HS-5 (cell line): ENCODE measurements around the gene CTU2.
"Not testable (repeated sequence)": the region's sequence is repeated elsewhere in the genome, so short reads cannot be mapped to it uniquely, and the experiment has no call there.

Source experiments
- DNase-seq: peaks from one replicate; pipeline ENCODE4 v3.0.0-alpha.2; 2012; ENCODE audit warnings: low read depth

Gene CTU2

GRCh38 chr16:88706229-88706964 is at the start of gene CTU2, which contains the start of gene RNF166:
TSS of gene CTU2 (plus strand) at chr16:88706503. CDS start at chr16:88706531, 28 bp downstream.
TSS of gene RNF166 (minus strand) at chr16:88706408. CDS start at chr16:88706325, 83 bp downstream.
- DNase-seq = no peak

GRCh38 chr16:88657371-88657770 is 48.9 kb upstream of the CTU2 start:
- no peak for DNase-seq

GRCh38 chr16:88658714-88659113 is 47.6 kb upstream of the CTU2 start:
- DNase-seq = no peak

- DNase-seq = no peak
Measured at GRCh38 chr16:88659160-88659559, 47.1 kb upstream of the CTU2 start.

GRCh38 chr16:88661468-88661867 is 44.8 kb upstream of the CTU2 start:
- DNase-seq = no peak

GRCh38 chr16:88662222-88662842 is 44.0 kb upstream of the CTU2 start:
- DNase-seq = no peak

GRCh38 chr16:88662843-88663606 is 43.3 kb upstream of the CTU2 start, which contains the start of gene MVD:
TSS of gene MVD (minus strand) at chr16:88663091. CDS start at chr16:88663080, 11 bp downstream.
- peak; percentile 70 for DNase-seq

GRCh38 chr16:88665148-88665547 is 41.2 kb upstream of the CTU2 start:
- no peak for DNase-seq

- DNase-seq = no peak
Measured at GRCh38 chr16:88665570-88665969, 40.7 kb upstream of the CTU2 start.

GRCh38 chr16:88667461-88667860 is 38.8 kb upstream of the CTU2 start:
- no peak for DNase-seq

GRCh38 chr16:88669493-88669892 is 36.8 kb upstream of the CTU2 start:
- not testable (repeated sequence) for DNase-seq

GRCh38 chr16:88669980-88670379 is 36.3 kb upstream of the CTU2 start:
- no peak for DNase-seq

GRCh38 chr16:88671806-88672205 is 34.5 kb upstream of the CTU2 start:
- DNase-seq = no peak

GRCh38 chr16:88672776-88673175 is 33.5 kb upstream of the CTU2 start:
- no peak for DNase-seq

- no peak for DNase-seq
Measured at GRCh38 chr16:88673716-88674379, 32.5 kb upstream of the CTU2 start.

- no peak for DNase-seq
Measured at GRCh38 chr16:88676502-88677242, 29.6 kb upstream of the CTU2 start.

- no peak for DNase-seq
Measured at GRCh38 chr16:88677721-88678120, 28.6 kb upstream of the CTU2 start.

GRCh38 chr16:88678224-88678979 is 27.9 kb upstream of the CTU2 start:
- DNase-seq = no peak

- DNase-seq = no peak
Measured at GRCh38 chr16:88680554-88681083, 25.7 kb upstream of the CTU2 start.

- DNase-seq = no peak
Measured at GRCh38 chr16:88681084-88681680, 25.1 kb upstream of the CTU2 start.
